ENCODE results near the gene WASF2. TPM values are rescaled to one million over a fixed set of nuclear protein-coding genes. Genes with fewer than 3 reads are reported as not detected.

The WASF2 gene
- total and polyA plus RNA-seq, 9 donors: 22.4 to 99.8 (median 72.4) TPM

DNA sequence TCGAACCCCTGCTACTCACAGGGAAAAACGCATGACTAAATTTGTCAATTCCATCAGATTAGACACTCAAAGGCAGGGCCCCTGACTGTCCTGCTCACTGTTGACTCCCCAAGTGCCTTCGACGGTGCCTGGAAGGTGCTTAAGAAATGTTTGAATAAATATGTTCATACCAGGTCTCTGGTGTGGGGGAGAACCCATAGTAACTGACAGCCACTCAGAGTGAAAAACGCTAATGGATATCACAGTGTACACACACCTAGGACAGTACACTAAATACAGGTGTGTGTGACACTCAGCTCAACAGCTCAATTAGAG is 39.7 kb upstream of the WASF2 start:
- no CpG with 5 or more reads among the region's 5 CpGs for WGBS (ENCODE audit: insufficient coverage)
- peaks cover 30% of the 10 kb centered on the region for H3K36me3 ChIP-seq (ENCODE audit: control insufficient read depth, insufficient read depth, low read length)
- no peak overlapping the region for H3K4me3 ChIP-seq (ENCODE audit: low read length)
- DNase-seq: no peak
- H3K27ac ChIP-seq (ENCODE audit: low read length): peak overlapping the region; percentile 95
- H3K4me1 ChIP-seq (ENCODE audit: control insufficient read depth, insufficient read depth, low read length): peaks cover 54% of the 10 kb centered on the region
- H3K9me3 ChIP-seq (replicated peaks; ENCODE audit: control insufficient read depth, low read depth, low read length): no peaks in the 10 kb centered on the region
- H3K27me3 ChIP-seq (ENCODE audit: control insufficient read depth, insufficient read depth, low read length): no peaks in the 10 kb centered on the region

DNA sequence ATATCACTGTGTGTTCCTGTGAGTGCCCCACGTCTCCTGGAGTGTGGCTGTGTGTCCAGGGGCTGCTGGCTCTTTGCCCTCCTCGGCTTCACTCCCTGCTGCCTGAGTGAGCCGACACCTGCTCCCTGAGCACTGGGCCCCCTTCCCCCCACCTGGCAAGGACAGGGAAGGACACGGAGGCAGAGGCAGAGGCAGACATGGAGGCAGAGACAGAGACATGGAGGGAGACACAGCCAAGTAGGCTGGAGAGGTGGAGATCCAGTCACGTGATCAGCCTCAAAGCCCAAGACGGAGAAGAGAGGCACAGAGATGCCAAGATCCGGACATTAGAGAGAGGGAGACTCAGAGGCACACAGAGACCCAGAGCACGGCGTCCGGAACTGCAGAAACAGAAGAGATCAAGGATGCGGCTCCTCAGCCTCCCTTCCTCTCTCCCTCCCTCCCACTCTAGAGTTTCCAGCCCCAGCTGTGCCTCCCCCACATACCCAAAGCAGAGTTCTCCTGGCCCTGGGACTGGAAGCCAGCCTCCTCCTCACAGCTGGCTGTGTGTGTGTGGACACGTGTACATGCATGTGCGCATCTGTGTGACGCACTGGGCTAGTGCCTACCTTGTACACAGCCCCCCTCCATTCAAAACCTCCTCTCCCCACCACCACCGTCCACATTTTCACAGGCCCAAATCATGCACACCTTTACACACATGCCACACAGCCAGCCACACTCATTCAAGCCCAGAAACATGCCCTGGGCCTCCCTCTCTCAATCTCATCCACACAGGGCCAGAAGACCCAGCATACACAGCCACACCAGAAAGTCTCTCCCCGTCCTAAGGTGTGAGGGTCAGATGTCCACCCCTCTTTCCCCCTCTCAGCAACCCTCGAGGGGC is 39.1 kb upstream of the WASF2 start:
- H3K27ac ChIP-seq (ENCODE audit: low read length): peak overlapping the region; percentile 95
- WGBS (ENCODE audit: insufficient coverage): 7% methylated on average over 9 of the region's 17 CpGs
- DNase-seq: peak; percentile 98
- H3K27me3 ChIP-seq (ENCODE audit: control insufficient read depth, insufficient read depth, low read length): no peaks in the 10 kb centered on the region
- H3K36me3 ChIP-seq (ENCODE audit: control insufficient read depth, insufficient read depth, low read length): peaks cover 24% of the 10 kb centered on the region
- peaks cover 60% of the 10 kb centered on the region for H3K4me1 ChIP-seq (ENCODE audit: control insufficient read depth, insufficient read depth, low read length)
- no peaks in the 10 kb centered on the region for H3K9me3 ChIP-seq (replicated peaks; ENCODE audit: control insufficient read depth, low read depth, low read length)
- H3K4me3 ChIP-seq (ENCODE audit: low read length): peak overlapping the region; percentile 34

DNA sequence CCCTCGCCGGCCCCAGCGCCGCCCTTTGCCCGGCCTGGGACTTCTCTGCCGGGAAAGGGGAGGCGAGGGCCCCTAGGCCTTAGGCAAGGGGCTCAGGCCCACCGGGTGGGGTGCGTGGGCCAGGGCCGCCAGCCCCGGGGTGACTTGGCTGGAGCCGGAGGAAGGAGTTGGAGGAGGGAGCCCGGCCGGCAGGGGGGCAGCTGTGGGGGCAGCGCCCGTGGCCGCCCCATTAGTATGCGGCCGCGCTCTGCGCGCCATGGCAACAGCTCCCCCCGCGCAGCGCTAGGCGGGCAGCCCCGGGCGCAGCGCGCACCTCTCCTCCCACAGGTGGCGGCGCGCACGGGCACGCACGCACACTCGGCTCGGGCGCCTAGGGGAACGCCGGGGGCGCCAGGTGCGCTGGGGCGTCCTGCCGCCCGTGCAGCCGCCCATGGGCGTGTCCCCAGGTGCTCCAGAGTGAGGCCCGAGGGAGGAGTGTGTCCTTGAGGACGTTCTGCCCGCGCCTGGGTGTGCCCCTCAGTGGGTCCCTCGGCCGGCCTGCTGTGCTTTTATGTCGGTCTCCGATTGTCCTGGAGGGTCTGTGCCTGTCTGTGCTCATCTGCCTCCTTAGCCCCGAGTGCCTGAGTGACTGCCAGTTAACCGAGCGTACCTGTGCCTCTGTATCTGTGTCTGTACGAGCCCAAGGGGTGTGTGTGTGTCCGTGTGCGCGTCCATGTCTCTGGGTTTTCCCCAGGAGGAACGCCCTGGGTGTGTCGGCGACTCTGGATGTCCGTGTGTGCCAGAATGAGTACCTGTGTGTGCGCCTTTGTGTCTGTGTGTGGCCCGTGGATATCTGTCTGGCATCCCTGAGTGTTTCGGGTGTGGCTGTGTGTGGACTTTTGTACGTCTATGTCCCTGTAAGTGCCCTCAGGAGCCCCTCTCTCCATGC is 38.2 kb upstream of the WASF2 start:
- Histone ChIP-seq H3K27ac (ENCODE audit: low read length) (peak overlapping the region; percentile 98), H3K27me3 (ENCODE audit: control insufficient read depth, insufficient read depth, low read length) (no peaks in the 10 kb centered on the region), H3K4me3 (ENCODE audit: low read length) (peak overlapping the region; percentile 34), H3K36me3 (ENCODE audit: control insufficient read depth, insufficient read depth, low read length) (peaks cover 15% of the 10 kb centered on the region), H3K4me1 (ENCODE audit: control insufficient read depth, insufficient read depth, low read length) (peaks cover 69% of the 10 kb centered on the region), H3K9me3 (replicated peaks; ENCODE audit: control insufficient read depth, low read depth, low read length) (no peaks in the 10 kb centered on the region)
- DNase-seq: peak; percentile 70
- WGBS (ENCODE audit: insufficient coverage): 3% methylated on average over 64 of the region's 71 CpGs

DNA sequence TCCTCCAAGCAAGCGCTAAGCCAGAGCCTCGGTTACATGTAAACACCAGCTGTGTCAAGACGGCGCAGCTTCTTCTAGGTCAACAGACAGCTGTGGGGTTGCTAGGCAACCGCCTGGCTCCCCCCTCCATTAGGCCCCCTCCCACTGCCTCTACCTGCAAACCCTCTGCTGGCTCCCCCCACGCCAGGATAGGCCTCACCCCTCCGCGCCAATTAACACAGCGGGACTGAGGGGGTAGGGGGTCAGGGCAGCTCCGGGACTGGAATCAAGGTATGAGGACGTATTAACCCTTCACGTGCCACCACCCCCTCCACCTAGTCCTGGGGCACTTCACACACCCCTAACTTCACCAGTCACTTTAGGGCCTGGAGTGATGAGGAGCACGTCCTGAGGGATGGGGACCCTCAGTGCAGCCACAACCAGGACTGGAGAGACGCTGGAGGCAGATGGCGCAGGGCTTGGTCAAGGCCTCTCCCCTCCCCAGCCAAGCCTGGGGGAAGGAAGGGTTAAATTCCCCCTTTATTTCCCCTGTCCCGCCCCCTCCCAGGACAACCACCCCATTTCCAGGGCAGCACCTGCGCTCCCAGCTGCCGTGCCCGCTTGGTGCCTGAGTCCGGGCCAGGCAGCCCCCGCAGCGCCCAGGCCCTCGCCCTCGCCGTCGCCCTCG is 37.4 kb upstream of the WASF2 start:
- peaks cover 77% of the 10 kb centered on the region for H3K4me1 ChIP-seq (ENCODE audit: control insufficient read depth, insufficient read depth, low read length)
- no peaks in the 10 kb centered on the region for H3K27me3 ChIP-seq (ENCODE audit: control insufficient read depth, insufficient read depth, low read length)
- no peaks in the 10 kb centered on the region for H3K9me3 ChIP-seq (replicated peaks; ENCODE audit: control insufficient read depth, low read depth, low read length)
- WGBS (ENCODE audit: insufficient coverage): 3% methylated on average over 16 of the region's 27 CpGs
- DNase-seq: peak; percentile 98
- peaks cover 7% of the 10 kb centered on the region for H3K36me3 ChIP-seq (ENCODE audit: control insufficient read depth, insufficient read depth, low read length)
- peak overlapping the region; percentile 98 for H3K27ac ChIP-seq (ENCODE audit: low read length)
- H3K4me3 ChIP-seq (ENCODE audit: low read length): peak overlapping the region; percentile 34

DNA sequence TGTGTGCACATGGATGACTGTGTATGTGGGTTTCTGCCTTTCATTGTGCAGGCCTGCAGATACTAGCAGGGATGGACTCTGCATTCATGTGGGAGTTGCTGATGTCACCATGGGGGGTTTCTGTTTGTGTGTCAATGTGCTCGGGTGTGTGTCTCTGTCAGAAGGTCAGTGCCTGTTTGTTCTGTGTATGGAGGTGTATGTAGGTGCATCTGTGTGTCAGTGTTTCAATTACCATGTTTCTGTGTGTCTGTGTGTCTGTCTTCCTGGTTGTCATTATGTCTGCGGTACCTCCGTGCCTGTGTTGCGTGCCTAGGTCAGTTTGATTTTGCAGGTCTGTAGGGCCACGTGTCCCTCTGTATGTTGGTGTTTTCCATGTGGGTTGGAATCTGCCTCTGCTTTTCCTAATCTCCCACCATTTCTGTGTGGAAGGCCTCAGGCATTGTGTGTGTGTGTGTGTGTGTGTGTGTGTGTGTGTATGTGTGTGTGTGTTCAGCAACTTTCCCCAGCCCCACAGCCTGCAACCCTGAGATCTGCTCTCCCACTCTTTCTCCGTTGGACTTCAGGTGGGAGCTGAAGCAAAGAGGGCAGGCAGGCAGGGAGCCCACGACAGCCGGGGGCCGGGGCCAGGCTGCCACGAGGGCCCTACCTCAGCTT is 36.7 kb upstream of the WASF2 start:
- no peaks in the 10 kb centered on the region for H3K27me3 ChIP-seq (ENCODE audit: control insufficient read depth, insufficient read depth, low read length)
- H3K27ac ChIP-seq (ENCODE audit: low read length): peak overlapping the region; percentile 98
- DNase-seq: no peak
- H3K4me1 ChIP-seq (ENCODE audit: control insufficient read depth, insufficient read depth, low read length): peaks cover 84% of the 10 kb centered on the region
- 8% methylated on average over 6 of the region's 10 CpGs for whole genome bisulfite sequencing (ENCODE audit: insufficient coverage)
- H3K4me3 ChIP-seq (ENCODE audit: low read length): peak overlapping the region; percentile 37
- peaks cover under 1% of the 10 kb centered on the region for H3K36me3 ChIP-seq (ENCODE audit: control insufficient read depth, insufficient read depth, low read length)
- H3K9me3 ChIP-seq (replicated peaks; ENCODE audit: control insufficient read depth, low read depth, low read length): no peaks in the 10 kb centered on the region

DNA sequence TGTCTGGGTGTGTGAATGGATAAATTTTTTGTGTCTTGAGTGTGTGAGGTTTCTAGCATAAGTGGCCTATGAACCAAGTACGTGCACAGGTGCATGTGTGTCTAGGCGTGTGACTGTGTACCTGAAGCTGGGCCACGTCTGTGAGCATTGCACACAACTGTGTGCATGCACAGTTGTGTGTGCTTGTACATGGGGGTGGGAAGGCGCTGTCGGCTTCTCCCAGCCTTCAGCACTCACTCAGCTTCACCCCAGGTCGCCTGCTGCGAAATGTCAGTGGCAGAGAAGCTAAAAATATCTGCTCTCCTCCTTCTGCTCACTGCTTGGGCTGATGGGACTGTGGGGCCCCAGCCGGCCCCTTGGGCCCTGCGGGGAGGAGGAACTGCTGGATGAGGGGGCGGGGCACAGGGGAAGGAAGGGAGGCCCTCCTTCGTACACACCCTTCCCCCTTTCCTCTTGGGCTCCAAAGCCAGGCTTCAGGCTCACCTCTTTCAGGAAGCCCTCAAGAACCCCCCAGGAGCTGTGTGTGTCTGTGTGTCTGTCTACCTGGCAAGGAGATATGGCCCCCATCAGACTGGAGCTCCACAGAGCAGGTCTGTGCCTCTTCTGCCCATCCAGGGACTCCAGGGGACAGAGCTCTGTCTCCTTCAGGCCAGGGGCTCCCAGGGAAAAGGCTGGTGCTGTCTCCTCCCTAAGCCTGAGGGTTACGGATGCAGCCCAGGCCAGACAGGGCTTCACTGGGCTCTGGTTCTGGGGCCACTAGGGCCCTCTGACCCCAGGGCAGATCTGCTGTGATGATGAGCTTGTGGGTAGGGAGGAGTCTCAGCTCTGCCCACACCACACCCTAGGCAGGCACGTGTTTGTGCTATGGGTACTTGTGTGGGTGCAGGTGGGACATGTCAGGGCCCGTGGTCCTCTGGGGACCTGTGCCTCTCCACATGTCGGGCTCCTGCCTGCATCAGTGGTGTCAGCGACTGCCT is 35.6 kb upstream of the WASF2 start:
- WGBS (ENCODE audit: insufficient coverage): 42% methylated on average over 2 of the region's 16 CpGs
- Histone ChIP-seq H3K27me3 (ENCODE audit: control insufficient read depth, insufficient read depth, low read length) (no peaks in the 10 kb centered on the region), H3K27ac (ENCODE audit: low read length) (peak overlapping the region; percentile 98), H3K36me3 (ENCODE audit: control insufficient read depth, insufficient read depth, low read length) (no peaks in the 10 kb centered on the region), H3K4me1 (ENCODE audit: control insufficient read depth, insufficient read depth, low read length) (peaks cover 95% of the 10 kb centered on the region), H3K4me3 (ENCODE audit: low read length) (peak overlapping the region; percentile 37), H3K9me3 (replicated peaks; ENCODE audit: control insufficient read depth, low read depth, low read length) (no peaks in the 10 kb centered on the region)
- DNase-seq: peak; percentile 91

DNA sequence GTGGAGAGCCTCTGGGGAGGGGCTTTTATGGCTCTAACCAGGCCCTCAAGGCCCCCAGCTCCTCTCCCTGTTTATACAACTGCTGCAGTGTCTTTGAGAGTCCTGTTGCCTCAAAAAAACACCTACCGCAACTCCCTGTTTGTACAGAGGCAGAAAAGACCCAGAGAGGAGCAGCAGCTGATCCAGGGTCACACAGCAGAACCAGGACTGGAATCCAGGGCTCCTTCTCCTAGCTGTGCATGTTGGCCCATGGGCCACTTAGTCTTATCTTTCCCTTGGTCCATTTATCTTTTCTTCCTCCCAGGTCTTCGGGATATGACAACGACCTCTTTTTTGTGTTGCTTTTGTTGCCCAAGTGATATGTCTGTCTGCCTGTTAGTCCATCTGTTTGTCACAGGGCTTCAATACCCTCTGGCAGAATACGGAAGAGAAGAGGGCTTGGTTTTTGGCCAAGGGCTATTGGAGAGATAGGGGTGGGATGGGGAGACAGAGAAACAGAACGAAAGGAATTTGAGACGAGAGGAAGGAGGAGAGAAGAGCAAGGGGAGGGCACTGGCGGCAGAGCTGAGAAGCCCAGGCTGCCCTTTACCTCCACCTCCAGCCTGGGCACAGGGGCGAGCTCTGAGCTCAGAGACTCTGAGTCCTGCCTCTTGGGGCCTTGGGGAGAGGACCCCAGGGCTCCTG is 33.5 kb upstream of the WASF2 start:
- H3K4me1 ChIP-seq (ENCODE audit: control insufficient read depth, insufficient read depth, low read length): peaks cover 98% of the 10 kb centered on the region

DNA sequence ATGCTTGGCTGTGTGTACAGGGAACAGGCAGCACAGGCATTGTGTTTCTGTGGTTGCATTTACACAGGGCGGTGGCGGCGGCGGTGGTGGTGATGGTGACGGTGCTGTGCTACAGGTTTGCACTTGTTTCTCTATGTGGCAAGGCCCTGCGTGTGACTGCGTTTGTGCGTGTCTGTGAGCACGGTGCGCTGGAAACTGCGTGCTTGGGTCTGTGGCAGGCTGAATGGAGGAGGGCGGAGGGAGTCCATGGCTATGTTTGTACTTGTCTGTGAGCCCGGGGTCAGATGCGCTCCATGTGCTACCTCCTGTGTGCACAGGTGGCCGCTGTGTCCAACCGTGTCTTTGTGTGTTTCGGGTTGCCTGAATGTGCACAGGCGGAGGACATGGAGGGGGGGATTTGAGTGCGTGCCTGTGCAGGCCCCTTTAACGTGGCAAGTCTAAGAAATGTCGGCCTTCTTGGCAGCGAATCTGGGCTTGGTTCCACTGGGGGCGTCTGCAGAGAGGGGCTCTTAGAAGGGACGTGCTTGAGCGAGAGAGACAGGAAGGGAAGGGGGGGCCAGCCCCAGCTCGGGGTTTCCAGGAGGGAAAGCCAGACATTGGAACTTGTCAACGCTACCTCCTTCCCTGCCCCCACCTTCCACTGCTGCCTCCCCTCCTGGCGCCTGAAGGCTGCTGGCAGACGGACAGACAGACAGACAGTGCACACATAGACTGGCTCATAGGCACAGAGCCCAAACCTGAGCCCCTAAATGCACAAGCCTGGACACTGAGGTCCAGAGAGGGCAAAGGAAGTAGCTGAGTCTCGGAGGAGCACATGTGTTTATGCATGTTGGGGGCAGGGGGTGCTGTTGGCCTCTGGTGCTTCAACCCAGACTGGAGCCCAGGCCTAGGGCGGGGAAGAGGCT is 32.7 kb upstream of the WASF2 start:
- no peak overlapping the region for H3K4me3 ChIP-seq (ENCODE audit: low read length)
- 18% methylated on average over 24 of the region's 31 CpGs for WGBS (ENCODE audit: insufficient coverage)

More for the DNA sequence above, 33.5 kb upstream of the WASF2 start:
- Histone ChIP-seq H3K36me3 (ENCODE audit: control insufficient read depth, insufficient read depth, low read length) (no peaks in the 10 kb centered on the region), H3K4me3 (ENCODE audit: low read length) (no peak overlapping the region), H3K9me3 (replicated peaks; ENCODE audit: control insufficient read depth, low read depth, low read length) (no peaks in the 10 kb centered on the region), H3K27ac (ENCODE audit: low read length) (peak overlapping the region; percentile 91), H3K27me3 (ENCODE audit: control insufficient read depth, insufficient read depth, low read length) (no peaks in the 10 kb centered on the region)
- WGBS (ENCODE audit: insufficient coverage): 19% methylated on average over 2 of the region's 8 CpGs
- peak; percentile 46 for DNase-seq

More for the DNA sequence above, 32.7 kb upstream of the WASF2 start:
- peak; percentile 90 for DNase-seq
- H3K4me1 ChIP-seq (ENCODE audit: control insufficient read depth, insufficient read depth, low read length): peaks cover 99% of the 10 kb centered on the region
- no peaks in the 10 kb centered on the region for H3K36me3 ChIP-seq (ENCODE audit: control insufficient read depth, insufficient read depth, low read length)
- H3K9me3 ChIP-seq (replicated peaks; ENCODE audit: control insufficient read depth, low read depth, low read length): no peaks in the 10 kb centered on the region
- H3K27ac ChIP-seq (ENCODE audit: low read length): peak overlapping the region; percentile 91
- H3K27me3 ChIP-seq (ENCODE audit: control insufficient read depth, insufficient read depth, low read length): no peaks in the 10 kb centered on the region

Measured in muscle of leg (tissue), 11 donors.